SW 1271 (cell line): ENCODE data around the gene NAA80.

ENCODE experiments used
- DNase-seq, 2 experiments: peaks; one replicate each; lab custom pipeline; 2025; lab: John Stamatoyannopoulos, UW

The NAA80 gene

DNA sequence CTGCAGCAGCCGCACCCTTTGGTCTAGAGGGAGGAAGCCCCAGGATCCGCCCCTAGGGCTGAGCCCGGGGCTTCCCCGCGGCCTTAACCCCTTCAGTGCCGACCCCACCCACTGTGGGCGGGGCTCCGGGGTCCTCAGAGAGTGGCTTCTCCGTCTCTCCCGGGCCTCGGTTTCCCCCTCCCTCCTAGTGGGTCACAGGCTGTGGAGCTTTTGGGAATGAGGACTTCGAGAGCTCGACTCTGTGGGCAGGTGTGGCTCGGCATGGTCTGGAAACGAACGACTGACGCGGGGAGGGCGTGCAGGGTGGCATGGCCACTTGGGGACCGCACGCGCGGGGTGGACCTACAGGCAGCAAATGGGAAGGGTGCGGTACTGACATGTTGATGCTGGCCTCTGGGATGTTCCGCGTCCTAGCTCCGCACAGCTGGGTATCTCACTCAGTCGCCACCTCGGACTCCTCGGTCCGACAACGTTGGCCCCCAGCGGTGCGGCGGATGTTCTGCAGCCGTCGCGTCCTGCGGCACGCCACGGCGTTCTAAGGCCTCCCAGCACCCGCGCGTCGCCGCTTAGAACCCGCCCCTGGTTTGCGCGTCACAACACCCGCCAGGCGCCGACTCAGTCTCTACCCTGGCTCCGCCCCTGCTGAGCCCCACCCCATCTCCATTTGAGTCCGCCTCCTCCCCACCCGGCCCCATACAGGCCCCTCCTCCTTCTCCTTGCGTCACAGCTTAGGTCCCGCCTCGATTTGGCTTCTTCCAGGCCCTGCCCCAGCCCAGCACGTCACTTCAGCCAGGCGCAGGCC is at the start of gene NAA80, which contains the start of gene HYAL3:
Gene NAA80, minus strand, starts transcription at position 570 of the 802 bp plus-strand sequence. CDS start 1,942 bp downstream, outside the sequence.
Gene HYAL3, minus strand, starts transcription at position 570 of the 802 bp plus-strand sequence. CDS start 3,803 bp downstream, outside the sequence.
- peak; percentile 79 to 92 for DNase-seq

DNA sequence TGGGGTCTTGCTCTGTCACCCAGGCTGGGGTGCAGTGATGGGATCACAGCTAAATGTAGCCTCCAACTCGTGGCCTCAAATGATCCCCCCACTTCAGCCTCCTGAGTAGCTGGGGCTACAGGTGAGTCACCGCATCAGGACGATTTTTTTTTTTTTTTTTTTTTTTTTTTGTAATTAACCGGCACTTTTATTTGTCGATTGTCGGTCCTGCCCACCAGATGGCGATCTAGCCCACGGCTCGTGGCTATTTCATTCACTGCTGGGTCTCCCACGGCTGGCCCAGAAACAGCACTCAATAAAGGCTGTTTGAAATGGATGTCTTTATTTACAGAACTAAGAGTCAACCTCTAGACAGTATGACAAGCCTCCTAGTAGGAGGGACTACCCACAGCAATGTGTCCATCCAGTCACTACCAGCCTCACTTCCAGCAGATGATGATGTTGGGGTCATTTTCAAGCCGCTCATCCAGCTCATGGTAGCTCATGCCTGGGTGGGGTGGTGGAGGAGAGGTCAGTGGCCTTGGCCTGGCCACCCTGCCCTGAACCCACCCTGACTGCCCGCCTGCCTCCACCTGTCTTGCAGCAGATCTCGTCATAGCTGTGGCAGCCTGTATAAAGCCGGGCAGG is 48.1 kb upstream of the NAA80 start:
- DNase-seq = peak in 1 of 2 experiments; percentile 48

GRCh38 chr3:50345586-50346234 is 46.5 kb upstream of the NAA80 start, which contains the start of gene ZMYND10:
ZMYND10 (minus strand) TSS chr3:50345732; CDS start chr3:50345579, 153 bp downstream.
- DNase-seq = peak in 1 of 2 experiments; percentile 36

DNA sequence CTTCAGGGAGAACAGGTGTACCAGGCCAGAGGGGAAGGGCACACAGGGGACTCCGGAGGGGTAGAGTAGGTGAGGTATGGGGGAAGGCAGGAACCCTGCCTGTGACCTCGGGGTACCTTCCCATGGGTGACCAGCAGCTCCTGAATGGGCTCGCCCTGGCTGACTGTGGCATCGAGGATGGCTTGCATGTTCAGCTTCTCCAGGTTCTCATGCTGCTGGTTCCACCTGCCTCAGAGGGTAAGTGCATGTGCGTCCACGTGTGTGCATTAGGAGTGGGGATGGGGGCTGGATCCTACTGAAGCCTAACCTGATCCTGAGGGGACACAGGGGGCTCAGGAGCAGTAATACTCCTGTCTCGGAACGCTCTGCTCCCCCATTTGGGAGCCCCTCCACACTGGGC is 45.8 kb upstream of the NAA80 start:
- no peak for DNase-seq

DNA sequence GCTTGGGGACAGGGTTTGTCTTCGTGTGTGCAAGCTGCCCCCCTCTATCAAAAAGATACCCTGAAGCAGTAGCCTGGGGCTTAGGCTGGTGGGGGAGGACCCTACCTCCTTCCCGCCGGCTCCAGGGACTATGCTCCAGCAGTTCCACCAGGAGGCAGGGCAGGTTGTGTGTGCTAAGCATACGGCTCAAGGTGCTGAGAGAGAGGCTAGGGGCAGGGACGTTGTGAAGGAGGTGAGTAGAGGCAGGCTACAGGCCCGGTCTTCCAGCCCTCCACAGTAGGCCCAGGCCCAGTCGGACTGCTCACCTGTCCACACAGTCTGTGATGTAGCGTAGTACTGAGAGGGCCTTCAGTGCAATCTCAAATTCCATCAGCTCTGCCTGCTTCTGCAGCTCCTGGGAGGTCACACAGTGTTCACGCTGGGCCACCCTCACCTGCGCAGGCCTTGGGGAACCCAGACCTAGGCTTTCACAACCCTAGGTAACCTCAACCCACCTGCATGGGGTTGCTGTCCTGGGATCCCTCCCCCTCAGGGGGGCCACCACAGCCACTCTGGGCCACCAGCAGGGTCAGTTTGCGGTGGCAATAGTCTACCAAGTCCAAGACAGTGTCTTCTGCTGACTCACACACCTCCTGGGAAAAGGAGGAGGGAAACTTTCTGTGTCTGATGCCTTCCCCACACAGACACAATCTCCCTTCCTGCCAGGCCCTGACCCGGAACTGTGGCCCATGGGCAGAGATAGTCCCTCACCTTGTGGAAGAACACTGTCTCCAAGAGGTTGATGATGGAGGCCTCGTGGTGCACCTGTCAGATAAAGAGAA is 43.8 kb upstream of the NAA80 start:
- DNase-seq = no peak

DNA sequence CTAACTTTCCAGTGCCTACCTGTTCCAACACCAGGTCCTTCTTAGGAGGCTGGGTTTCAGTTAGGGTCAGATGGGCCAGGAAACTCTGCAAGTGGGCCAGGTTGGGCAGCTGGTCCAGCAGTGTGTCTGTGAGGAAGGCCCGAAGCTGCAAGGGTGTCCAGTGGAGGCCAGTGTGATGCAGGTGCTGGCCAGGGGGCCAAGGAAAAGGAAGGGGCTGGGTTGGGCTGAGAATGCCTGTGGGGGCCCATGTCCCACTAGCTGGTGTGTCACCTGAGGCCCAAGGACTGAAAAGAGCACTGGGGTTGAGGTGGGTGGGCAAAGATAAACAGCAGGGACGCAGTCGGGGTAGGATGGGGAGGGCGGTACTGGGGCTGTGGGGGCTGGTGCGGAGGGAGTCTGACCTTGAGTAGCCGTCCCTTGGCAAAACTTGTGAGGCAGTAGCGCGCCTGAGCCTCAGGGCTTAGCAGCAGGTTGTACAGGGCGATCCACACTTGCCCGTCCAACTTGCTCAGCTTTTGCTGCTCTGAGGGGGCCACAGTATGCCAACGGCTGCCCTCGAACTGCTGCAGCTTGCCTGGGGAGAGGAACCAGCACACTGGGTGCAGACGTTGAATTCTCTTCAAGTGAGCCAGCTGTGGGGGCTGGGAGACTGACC is 42.9 kb upstream of the NAA80 start:
- no peak for DNase-seq

DNA sequence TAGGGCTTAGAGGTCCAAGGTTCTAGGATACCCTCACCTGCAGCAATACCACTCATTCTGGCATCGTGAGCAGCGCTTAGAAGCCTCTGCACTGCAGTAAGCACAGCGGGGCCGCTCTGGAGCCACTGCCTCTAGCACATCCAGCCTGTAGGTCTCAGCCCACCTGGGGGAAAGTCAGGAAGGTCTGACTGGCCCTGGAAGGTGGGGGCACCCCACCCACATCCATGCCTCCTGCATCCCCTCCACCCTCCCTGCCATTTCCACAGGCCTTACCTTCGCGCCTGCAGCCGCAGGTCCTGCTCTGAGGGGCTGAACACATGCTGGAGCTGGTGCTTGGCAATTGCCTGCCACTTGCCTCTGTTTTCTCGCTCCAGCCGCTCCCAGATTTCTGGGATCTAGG is 42.3 kb upstream of the NAA80 start:
- DNase-seq = no peak

DNA sequence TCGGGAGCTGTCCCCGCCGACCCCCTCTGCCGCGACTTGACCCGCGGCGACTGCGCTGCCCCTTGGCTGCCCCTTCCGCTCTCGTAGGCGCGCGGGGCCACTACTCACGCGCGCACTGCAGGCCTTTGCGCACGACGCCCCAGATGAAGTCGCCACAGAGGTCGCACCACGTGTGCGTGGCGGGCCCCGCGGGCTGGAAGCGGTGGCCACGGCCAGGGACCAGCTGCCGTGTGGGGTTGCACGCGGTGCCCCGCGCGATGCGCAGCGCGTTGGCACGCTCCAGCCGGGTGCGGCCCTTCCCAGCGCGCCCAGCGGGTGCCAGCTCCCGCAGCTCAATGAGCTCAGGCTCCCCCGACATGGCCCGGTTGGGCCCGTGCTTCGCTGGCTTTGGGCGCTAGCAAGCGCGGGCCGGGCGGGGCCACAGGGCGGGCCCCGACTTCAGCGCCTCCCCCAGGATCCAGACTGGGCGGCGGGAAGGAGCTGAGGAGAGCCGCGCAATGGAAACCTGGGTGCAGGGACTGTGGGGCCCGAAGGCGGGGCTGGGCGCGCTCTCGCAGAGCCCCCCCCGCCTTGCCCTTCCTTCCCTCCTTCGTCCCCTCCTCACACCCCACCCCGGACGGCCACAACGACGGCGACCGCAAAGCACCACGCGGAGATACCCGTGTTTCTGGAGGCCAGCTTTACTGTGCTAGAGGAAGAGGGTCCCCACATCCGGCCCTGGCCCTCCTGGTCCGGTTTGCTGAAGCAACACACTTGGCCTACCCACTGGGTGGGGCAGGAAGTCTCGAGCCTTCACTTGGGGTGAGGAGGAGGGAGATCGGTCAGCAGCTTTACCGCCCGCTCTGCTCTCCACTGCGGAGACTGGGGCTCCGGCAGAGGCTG is 41.5 kb upstream of the NAA80 start, which contains the start of gene RASSF1:
Gene RASSF1, minus strand, starts transcription at position 389 of the 882 bp plus-strand sequence. Its CDS starts 31 bp downstream, at position 358.
- no peak for DNase-seq

- DNase-seq = no peak
Observed at GRCh38 chr3:50340147-50340447, 40.9 kb upstream of the NAA80 start.

- DNase-seq = no peak
Observed at GRCh38 chr3:50339485-50340146, 40.4 kb upstream of the NAA80 start.

DNA sequence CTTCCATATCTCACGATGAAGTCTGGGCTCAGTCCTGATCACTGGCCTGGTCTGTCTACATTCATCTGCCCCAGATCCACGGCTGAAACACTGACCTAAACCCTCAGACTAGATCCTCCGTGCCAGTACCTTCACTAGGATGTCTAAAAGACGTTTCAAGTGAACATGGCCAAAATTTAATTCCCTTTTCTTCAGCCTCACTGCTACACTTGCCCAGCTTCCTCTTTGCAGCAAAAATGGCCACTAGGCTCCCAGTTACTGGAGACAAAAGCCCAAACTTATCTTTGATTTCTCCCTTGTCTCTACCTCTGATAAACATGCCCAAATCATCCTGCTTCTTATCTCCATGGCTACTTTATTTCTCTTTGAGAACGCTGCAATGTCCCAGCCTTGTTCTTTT is 39.8 kb upstream of the NAA80 start:
- DNase-seq = no peak

- peak; percentile 90 to 91 for DNase-seq
Observed at GRCh38 chr3:50337175-50337861, 38.1 kb upstream of the NAA80 start.

DNA sequence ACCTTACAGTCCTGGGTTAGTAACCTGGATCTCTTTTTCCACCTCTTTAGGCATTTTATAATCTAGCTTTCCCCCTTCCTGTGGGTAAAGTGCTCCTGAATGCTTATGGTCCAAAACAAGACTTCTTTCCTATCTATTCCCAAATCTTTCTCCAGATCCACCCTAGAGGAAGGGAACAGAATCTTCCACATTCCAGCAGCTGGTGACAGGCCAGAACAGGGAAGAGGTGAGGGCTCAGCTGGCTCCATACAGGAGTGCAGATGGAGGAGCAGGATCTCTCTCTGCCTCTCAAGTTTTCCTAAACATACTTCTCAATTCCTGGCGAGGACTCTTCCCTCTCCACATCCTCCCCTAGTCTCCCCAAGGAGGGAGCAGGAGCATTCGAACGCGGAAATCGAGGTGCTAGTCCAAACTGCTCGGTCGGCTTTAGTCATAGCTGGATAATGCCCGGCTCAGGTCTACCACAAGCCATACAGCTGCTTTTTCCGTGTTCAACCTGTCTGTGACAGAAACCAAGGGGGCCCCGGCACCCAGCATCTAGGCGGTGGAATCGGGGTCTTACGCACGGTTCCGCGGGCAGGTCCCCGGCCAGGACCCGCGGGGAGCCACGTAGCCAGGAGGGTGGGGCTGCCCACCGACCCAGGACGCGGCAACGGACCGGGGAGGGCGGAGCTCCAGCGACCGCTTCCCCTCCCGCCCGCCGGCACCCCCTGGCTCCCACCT is 37.4 kb upstream of the NAA80 start:
- no peak for DNase-seq

- no peak for DNase-seq
Observed at GRCh38 chr3:50334339-50335075, 35.3 kb upstream of the NAA80 start.

DNA sequence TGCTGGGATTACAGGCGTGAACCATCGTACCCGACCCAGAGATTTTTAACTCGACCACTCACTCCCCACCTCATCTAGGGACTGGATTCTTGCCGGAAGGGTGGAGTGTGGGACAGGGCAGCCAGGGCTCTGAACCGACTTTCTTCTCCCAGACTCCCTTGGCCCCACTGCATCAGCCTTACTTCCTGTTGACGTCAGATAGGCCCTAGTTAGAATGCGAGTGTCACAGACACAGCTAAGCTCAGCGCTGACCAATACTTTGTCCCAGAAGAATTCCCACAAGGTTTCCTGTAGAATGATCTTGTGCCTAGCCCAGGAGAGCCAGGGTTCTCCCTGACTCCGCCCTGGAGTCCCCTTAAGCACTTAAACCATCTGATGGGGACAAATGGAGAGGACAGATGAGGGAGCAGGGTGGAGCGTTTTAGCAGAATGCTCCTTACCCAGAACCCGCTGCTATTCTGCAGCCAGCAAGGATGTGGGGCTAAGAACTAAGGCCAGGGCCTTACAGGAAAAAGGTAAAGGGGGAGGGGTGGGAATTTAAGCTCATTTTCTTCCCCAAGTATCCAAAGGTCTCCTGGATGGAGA is 34.6 kb upstream of the NAA80 start:
- DNase-seq = no peak

DNA sequence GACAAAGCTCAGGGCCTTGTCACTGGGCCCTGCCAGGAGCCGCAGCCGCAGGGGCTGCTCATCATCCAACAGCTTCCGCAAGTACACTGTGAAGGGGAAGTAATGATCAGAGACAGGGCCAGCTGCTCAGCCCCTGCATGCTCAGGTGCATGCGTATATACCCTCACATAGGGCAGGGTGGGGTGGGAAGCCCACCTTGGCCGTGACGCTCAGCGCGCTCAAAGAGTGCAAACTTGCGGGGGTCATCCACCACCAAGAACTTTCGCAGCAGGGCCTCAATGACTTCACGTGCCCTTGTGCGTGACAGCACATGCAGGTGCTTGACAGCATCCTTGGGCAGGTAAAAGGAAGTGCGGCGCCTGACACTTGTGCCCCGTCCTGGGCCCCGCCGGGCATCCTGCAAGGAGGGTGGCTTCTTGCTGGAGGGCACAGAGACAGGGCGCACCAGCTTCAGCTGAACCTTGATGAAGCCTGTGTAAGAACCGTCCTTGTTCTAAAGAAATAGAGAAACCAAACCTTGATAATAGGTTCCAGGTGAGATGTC is 32.2 kb upstream of the NAA80 start:
- no peak for DNase-seq

DNA sequence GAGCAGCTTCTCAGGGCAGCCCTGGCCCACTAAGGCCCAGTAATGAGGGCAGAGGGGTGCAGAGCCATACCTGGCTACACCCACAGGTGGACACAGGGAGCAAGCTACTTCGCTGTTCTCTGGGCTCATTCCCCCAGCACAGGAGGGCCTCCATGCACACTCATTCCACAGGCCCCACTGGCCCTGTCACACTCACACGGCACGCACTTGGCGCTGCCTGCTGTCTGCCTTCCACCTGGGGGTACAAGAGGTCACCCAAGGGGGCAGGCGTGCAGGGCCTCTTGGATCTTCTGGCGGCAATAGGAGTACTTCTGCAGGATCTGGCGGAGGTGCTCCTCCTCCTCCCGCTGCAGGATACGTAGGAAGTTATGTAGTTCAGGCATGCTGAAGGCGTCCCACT is 31.1 kb upstream of the NAA80 start:
- DNase-seq = no peak
